Measurements from ENCODE around the gene AOPEP.

Gene AOPEP

GRCh38 chr9:94805585-94805984, 79.1 kb downstream of the AOPEP start:
- Histone ChIP-seq H2AFZ (ENCODE audit: low read length) (peak overlapping the region; percentile 54; the same call in 1 of the 2 replicates), H3F3A (ENCODE audit: low read depth) (no peaks in the 10 kb centered on the region), H3K9me3 (ENCODE audit: insufficient read depth, low read depth, low read length) (no peaks in the 10 kb centered on the region), H3K4me2 (ENCODE audit: low read depth, low read length, poor library complexity, severe bottlenecking) (peak overlapping the region; percentile 37), H3K9ac (ENCODE audit: low read depth, low read length, poor library complexity, severe bottlenecking) (no peak overlapping the region), H3K36me3 (ENCODE audit: insufficient read depth, low read length) (peaks cover 12% of the 10 kb centered on the region; the same call in 1 of the 2 replicates), H3K4me1 (ENCODE audit: insufficient read depth, low read length, poor library complexity, severe bottlenecking) (peaks cover 34% of the 10 kb centered on the region), H3K9me2 (replicated peaks; ENCODE audit: low read depth, low read length) (no peaks in the 10 kb centered on the region), H4K20me1 (ENCODE audit: insufficient read depth, low read length, poor library complexity, severe bottlenecking) (no peaks in the 10 kb centered on the region), H3K79me2 (ENCODE audit: insufficient read depth, low read length) (no peaks in the 10 kb centered on the region), H3K27me3 (ENCODE audit: insufficient read depth, low read length, poor library complexity, severe bottlenecking) (no peaks in the 10 kb centered on the region), H3K4me3 (ENCODE audit: low read length, poor library complexity, severe bottlenecking) (no peak overlapping the region)
- TF ChIP-seq CTCF (conservative IDR thresholded peaks at IDR 0.05; ENCODE audit: low read length), result no peak
- no peak for TF ChIP-seq EZH2phosphoT487 (IDR thresholded peaks at IDR 0.05; ENCODE audit: borderline replicate concordance)

GRCh38 chr9:94806307-94806893, 79.9 kb downstream of the AOPEP start:
- Histone ChIP-seq H4K20me1 (ENCODE audit: insufficient read depth, low read length, poor library complexity, severe bottlenecking) (no peaks in the 10 kb centered on the region), H3K9me2 (replicated peaks; ENCODE audit: low read depth, low read length) (no peaks in the 10 kb centered on the region), H2AFZ (ENCODE audit: low read length) (no peak overlapping the region; the same call in 1 of the 2 replicates), H3K27me3 (ENCODE audit: insufficient read depth, low read length, poor library complexity, severe bottlenecking) (no peaks in the 10 kb centered on the region), H3K79me2 (ENCODE audit: insufficient read depth, low read length) (no peaks in the 10 kb centered on the region), H3K9me3 (ENCODE audit: insufficient read depth, low read depth, low read length) (no peaks in the 10 kb centered on the region), H3K36me3 (ENCODE audit: insufficient read depth, low read length) (peaks cover 3% of the 10 kb centered on the region; the same call in 1 of the 2 replicates), H3K4me2 (ENCODE audit: low read depth, low read length, poor library complexity, severe bottlenecking) (peak overlapping the region; percentile 37), H3K9ac (ENCODE audit: low read depth, low read length, poor library complexity, severe bottlenecking) (no peak overlapping the region), H3F3A (ENCODE audit: low read depth) (no peaks in the 10 kb centered on the region), H3K4me1 (ENCODE audit: insufficient read depth, low read length, poor library complexity, severe bottlenecking) (peaks cover 34% of the 10 kb centered on the region), H3K4me3 (ENCODE audit: low read length, poor library complexity, severe bottlenecking) (no peak overlapping the region)
- TF ChIP-seq EZH2phosphoT487 (IDR thresholded peaks at IDR 0.05; ENCODE audit: borderline replicate concordance) (no peak), CTCF (conservative IDR thresholded peaks at IDR 0.05; ENCODE audit: low read length) (no peak)

GRCh38 chr9:94807556-94807955, 81.1 kb downstream of the AOPEP start:
- Histone ChIP-seq H3K4me3 (ENCODE audit: low read length, poor library complexity, severe bottlenecking) (no peak overlapping the region), H3K9me3 (ENCODE audit: insufficient read depth, low read depth, low read length) (no peaks in the 10 kb centered on the region), H2AFZ (ENCODE audit: low read length) (no peak overlapping the region), H3K9me2 (replicated peaks; ENCODE audit: low read depth, low read length) (no peaks in the 10 kb centered on the region), H3K9ac (ENCODE audit: low read depth, low read length, poor library complexity, severe bottlenecking) (no peak overlapping the region), H3K79me2 (ENCODE audit: insufficient read depth, low read length) (no peaks in the 10 kb centered on the region), H3F3A (ENCODE audit: low read depth) (no peaks in the 10 kb centered on the region), H3K4me1 (ENCODE audit: insufficient read depth, low read length, poor library complexity, severe bottlenecking) (peaks cover 30% of the 10 kb centered on the region), H3K36me3 (ENCODE audit: insufficient read depth, low read length) (no peaks in the 10 kb centered on the region), H3K4me2 (ENCODE audit: low read depth, low read length, poor library complexity, severe bottlenecking) (no peak overlapping the region), H4K20me1 (ENCODE audit: insufficient read depth, low read length, poor library complexity, severe bottlenecking) (no peaks in the 10 kb centered on the region), H3K27me3 (ENCODE audit: insufficient read depth, low read length, poor library complexity, severe bottlenecking) (no peaks in the 10 kb centered on the region)
- TF ChIP-seq CTCF (conservative IDR thresholded peaks at IDR 0.05; ENCODE audit: low read length), result no peak
- TF ChIP-seq EZH2phosphoT487 (IDR thresholded peaks at IDR 0.05; ENCODE audit: borderline replicate concordance), result no peak
